Sciatic nerve (tissue), 2 donors: ENCODE measurements around the gene ARSD. TPM values are rescaled to one million over a fixed set of nuclear protein-coding genes. Genes with fewer than 3 reads are reported as not detected.
"Not testable (repeated sequence)": the region's sequence is repeated elsewhere in the genome, so short reads cannot be mapped to it uniquely, and the experiment has no call there.

ENCODE experiments used
- ATAC-seq: fragments of 200-7000 bp; cut with Tn5 transposase; one replicate; pipeline ENCODE4 v1.9.1; 2020; ENCODE audit warnings: mild to moderate bottlenecking, moderate library complexity
- DNase-seq: peaks from one replicate; pipeline ENCODE4 v3.0.0-alpha.2; 2020; ENCODE audit warnings: low spot score
- intact Hi-C: fragments of 100-400 bp; cut with DNase I; formaldehyde crosslinking; loops from one replicate; pipeline ENCODE4 v1.14.2; 2022
- total RNA-seq: library from RNA; stranded (reverse); fragmentation: NEBNext Ultra II Directional; extraction: Animal tissue kit (Norgen Biotek cat#: 25700); gene quantifications from one replicate; pipeline ENCODE4 v1.2.1, GENCODE V29; 2021
- donor health status: DM: no; HTN: no; CAD: no.
- donor health status: DM: no; HTN: no; CAD: no.

ARSD gene
- total RNA-seq, 1 donor from 2014 or later = 20.1 TPM

DNA sequence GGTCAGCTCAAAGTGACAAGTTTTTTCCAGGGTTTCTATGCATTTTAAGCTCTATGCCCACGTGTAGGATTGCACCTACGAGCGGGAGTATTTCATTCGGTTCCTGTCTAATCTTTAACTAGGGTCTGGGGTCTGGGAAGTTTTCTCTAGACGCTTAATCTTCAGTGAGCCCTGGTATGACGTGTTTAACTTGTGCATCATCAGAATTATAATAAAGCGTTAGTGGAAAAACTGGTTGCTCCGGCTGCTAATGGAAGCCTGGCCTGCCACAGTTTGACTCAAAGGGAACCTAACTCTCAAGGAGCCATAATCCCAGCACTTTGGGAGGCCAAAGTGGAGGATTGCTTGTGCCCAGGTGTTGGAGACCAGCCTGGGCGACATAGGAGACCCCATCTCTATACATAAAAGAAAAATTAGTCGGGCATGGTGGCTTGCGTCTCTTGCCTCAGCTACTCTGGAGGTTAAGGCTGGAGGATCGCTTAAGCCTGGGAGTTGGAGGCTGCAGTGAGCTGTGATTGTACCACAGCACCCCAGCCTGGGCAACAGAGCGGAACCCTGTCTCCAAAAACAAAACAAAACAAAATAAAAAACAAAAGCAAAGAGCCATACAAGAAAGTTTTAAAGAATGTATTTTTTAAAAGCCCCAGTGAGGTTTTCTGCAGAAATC lies 30.2 kb downstream of the ARSD start:
- intact Hi-C loops = no loop called here
- ATAC-seq = no peak
- no peak for DNase-seq

DNA sequence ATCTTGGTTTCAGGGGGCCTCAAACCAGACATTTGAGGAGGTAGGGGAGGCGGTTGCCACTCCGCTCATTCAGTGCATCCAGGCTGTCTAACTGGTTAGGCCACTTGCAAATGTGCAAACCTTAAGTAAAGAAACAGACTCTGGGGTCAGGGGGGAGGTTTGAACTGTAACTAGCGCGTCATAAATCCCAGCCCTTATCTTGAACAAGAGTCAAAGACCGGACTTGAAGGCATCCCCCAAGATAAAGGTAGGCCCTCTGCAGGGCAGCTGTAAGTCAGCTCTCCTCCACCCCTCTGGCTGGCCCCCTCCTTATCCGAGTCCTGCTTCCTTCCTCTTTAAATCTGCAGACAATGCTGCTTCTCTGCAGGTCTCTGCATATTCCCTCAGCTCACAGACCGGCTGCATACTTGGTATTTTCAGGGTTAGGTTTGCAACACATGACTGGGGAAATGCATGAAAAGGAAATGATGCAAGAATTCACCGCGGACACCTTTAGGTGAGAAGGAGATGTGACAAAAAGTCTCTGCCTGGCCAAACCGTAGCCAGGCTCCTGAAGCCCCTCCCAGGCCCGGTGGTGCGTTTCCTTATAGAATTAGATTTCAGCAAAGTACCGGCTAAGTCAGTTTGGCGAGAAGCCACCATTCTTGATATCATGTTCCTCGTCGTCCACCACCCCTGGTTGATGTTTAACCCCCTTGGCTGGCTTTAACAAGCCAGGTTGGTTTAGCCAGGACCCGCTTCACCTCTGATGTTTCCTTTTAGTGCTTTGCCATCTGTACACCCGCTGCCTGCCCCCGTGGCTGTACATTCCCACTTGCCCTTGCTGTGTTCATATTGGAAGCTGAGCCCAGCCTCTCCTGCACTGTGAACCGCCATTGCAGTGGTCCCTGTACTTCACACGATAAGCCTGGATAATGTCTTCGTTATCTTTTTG lies 31.2 kb downstream of the ARSD start:
- DNase-seq, intact Hi-C loops: not testable (repeated sequence)
- peak; percentile 60 for ATAC-seq

DNA sequence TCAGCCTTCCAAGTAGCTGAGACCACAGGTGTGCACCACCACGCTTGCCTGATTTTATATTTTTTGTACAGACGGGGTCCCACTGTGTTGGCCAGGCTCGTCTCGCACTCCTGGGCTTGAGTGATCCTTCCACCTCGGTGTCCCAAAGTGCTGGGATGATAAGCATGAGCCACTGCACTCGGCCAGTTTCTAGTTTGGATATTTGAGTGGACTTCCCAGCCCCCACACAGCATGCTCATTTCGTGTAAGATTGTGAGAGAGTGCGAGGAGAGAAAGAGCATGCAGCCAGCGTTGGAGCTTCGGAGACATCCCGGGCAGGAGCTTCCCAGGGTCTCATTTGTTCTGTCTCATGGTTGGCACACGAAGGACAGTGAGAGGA lies 31.8 kb downstream of the ARSD start:
- intact Hi-C loops = no loop called here
- ATAC-seq = no peak
- no peak for DNase-seq

DNA sequence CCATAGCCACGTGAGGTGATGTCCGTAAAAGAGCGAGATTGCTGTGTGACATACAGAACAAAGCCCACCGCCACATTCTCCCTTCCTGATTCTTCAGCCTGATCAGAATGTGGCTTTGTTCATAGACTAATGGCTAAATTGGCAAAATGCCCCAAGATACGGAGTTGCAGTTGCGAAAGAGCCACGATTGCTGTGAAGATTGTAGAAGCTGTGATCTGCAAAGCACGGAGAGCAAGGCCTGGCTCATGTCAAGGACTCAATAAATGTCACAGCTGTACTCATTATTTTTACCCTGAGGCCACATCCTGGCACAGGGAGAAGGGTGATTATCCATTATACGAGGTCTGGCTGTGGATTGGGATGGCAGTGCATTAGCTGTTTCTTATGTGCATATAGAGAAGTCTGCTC lies 34.2 kb downstream of the ARSD start:
- ATAC-seq (no peak), DNase-seq (no peak)
- intact Hi-C loops = no loop called here

DNA sequence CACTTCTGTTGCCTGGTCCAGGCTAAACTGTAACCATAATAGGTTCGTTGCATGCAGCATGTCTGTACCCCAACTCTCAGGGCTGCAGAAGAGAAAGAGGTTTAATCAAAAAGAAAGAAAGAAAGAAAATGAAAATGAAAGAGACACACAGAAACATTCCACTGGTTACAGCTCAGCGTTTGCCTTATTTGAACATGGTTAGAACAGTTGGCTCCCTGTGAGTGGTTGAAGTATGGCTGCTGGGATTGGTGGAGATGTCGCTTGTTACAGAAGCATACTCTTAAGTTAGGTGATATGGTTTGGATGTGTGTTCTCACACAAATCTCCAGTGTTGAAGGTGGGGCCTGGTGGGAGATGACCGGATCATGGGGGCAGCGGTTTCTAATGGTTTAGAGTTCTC lies 36.3 kb downstream of the ARSD start:
- ATAC-seq = no peak
- DNase-seq = no peak
- intact Hi-C loops = no loop called here

DNA sequence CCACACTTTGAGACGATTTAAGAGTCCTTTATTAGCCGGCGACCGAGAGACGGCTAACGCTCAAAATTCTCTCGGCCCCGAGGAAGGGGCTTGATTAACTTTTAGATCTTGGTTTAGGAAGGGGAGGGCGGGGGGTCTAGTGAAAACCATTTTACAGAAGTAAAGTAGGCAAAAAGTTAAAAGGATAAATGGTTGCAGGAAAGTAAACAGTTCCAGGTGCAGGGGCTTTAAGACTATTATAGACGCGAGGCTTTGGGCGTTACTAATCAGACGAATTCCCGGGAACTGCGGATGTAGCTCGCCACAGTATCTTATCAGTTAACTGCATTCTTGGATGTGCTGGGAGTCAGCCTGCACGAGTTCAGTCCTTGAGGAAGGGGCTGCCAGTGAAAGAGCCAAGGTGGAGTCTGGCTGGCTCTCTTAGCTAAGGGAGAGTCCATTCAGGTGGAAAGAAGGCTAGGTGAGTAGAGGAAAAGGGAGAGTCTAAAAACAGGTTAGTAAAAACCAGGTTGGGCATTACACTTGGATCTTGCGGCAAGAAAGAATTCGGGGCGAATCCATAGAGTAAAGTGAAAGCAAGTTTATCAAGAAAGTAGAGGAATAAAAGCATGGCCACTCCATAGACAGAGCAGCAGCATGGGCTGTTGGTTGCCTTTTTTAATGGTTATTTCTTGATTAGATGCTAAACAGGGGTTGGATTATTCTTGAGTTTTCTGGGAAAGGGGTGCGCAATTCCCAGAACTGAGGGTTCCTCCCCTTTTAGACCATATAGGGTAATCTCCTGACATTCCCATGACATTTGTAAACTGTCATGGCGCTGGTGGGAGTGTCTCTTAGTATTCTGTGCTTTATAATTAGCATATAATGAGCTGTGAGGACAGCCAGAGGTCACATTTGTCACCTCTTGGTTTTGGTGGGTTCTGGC lies 38.3 kb downstream of the ARSD start:
- ATAC-seq, intact Hi-C loops, DNase-seq: not testable (repeated sequence)

DNA sequence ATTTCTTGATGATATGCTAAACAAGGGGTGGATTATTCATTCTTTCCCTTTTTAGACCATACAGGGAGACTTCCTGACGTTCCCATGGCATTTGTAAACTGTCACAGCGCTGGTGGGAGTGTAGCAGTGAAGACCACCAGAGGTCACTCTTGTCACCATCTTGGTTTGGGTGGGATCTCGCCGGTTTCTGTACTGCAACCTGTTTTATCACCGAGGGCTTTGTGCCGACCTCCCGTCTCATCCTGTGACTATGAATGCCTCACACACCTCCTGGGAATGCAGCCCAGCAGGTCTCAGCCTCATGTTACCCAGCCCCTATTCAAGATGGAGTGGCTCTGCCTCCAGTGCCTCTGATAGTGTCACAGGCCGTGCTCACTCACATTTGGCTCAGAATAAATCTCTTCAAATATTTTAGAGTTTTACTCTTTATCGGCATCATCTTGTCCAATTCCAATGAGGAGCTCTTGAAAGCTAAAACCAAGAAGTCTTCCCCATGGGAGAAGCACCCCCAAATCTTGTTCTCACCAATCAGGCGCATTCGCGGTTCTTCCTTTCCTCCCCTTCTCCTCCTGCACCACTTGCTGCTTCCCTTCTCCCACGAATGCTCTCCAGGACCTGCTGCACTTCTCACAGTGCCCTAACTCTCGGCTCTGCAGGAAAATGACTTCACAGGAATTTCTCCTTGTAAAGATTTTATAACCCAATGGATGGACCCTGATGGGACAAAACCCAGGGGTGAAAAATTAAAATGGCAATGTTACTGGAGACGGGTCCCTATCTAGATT lies 39.2 kb downstream of the ARSD start:
- ATAC-seq = peak; percentile 57
- intact Hi-C loops, DNase-seq: not testable (repeated sequence)

DNA sequence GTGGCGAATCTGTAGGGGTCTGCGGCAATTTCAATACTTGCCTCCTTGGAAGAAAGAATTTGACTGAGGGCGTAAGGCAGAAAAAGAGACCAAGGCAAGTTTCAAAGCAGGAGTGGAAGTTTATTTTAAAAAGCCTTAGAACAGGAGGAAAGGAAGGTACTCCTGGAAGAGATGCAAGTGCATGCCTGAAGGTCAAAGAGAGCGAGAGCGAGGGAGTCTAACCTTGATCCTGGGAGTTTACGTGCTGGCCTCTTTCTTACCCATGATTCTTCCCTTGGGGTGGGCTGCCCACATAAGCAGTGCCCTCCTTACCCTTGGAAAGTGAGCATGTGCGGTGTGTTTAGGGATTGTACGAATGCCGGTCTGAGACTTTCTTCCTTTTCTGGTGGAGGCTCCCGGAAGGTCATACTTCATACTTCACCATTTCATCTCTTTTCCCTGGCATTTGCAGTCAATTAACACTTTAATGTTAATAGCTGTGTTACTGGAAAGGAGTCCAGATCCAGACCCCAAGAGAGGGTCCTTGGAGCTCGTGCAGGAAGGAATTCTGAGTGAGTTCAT lies 40.0 kb downstream of the ARSD start:
- intact Hi-C loops = no loop called here
- ATAC-seq (peak; percentile 38), DNase-seq (no peak)

DNA sequence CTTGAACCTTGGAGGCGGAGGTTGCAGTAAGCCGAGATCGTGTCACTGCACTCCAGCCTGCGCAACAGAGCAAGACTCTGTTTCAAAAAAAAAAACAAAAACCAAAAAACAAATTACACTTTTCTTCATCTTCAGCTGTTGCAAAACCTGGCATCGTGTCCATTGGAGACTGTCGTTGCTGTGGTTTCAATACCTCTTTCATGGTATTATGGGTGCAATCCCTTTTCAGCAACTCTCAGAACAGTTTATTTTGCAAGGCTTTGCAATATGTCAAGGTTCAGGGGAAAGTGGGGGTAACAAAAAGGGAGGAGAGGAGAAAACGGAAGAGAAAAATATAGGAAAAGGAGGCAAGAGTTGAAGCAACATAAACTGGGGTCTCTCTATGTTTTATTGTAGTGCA lies 40.8 kb downstream of the ARSD start:
- intact Hi-C loops = no loop called here
- ATAC-seq (no peak), DNase-seq (no peak)

DNA sequence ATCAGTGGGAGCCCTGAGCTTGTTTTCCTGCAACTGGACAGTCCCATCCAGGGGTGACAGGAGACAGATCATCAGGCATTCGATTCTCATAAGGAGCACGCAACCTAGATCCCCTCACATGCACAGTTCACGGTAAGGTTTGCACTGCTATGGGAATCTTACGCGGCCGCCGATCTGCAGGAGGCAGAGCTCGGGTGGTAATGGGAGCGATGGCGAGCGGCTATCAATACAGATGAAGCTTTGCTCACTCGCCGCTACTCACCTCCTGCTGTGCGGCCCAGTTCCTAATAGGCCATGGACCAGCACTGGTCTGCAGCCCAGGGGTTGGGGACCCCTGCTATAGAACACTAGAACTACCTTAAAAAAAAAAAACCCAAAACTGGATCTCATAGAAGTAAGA lies 45.4 kb downstream of the ARSD start:
- DNase-seq (no peak), ATAC-seq (no peak)
- intact Hi-C loops = no loop called here

DNA sequence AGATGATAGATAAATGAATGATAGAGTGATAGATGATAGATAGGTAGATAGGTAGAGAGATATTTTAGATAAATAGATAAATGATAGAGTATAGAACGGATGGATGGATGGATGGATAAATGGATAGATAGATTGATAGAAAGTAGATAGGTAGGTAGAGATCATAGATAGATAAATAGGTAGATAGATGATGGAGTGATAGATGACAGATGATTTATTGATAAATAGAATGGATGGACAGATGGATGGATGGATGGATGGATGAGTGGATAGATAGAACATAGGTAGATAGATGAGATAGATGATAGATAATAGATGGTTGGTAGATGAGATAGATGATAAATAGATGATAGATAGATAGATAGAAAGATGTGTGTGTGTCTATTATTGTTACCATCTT lies 49.5 kb downstream of the ARSD start:
- ATAC-seq (no peak), DNase-seq (no peak)
- intact Hi-C loops = no loop called here

DNA sequence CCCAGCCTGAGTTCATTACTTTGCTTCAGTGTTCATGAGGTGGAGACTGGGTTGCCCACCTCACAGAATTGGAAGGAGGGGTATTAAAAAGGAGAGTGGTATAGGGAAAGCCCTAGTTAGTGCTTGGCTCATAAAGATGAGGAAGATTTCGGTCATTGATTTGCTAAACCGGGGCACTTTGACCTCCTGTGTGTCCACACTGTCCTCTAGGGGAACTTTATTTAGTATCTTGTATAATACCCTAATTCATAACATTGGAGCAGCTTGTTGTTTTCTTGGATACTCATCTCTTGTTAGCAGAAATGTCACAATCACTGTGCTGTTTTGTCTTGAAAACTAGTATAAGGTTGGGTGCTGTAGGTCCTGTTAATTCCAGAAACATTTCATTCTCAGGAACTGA lies 50.6 kb downstream of the ARSD start:
- DNase-seq = no peak
- intact Hi-C loops = no loop called here
- ATAC-seq = peak; percentile 64

DNA sequence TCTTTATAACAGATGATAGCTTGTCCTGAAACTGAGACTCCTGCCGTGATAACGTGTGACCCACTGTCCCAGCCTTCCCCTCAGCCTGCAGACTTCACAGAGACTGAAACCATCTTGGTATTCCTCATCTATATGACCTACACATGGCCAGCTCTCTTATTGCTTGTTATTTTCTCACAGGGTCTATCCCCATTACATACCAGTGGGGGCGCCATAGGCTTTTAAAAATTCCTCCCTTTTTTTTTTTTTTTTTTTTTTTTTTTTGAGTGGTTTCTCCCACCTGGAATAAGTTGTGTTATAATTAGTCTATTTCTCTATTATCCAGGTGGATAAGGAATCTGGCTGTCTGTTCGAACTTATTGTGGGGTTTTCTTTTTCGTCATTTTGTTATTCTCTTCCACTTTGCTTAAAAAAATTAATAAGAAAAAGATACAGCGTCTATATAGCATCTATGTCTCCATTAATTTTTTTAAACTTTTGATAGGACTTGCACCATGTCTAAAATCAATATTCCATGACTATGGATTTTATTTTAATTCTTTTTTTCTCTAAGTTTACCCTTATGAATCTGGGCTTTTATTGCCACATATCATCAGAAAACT lies 53.2 kb downstream of the ARSD start:
- intact Hi-C loops = no loop called here
- ATAC-seq (no peak), DNase-seq (no peak)

DNA sequence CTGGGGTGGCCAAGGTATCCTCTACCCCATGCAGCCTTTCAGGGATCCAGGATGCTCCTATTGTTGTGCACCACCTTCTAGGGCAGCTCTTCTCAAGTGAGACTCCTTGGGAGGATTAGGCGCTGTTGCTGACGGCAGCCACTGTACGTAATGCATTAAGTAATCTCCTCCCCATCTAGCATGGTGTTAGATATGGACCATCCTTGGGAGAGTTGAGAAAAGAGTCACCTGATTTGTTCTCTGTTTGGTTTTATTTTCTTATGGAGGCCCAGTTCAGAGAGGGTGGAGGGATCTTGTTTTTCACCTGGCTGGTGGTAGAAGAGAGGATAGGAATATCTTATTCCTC lies 54.0 kb downstream of the ARSD start:
- ATAC-seq (no peak), DNase-seq (no peak)
- intact Hi-C loops = no loop called here

DNA sequence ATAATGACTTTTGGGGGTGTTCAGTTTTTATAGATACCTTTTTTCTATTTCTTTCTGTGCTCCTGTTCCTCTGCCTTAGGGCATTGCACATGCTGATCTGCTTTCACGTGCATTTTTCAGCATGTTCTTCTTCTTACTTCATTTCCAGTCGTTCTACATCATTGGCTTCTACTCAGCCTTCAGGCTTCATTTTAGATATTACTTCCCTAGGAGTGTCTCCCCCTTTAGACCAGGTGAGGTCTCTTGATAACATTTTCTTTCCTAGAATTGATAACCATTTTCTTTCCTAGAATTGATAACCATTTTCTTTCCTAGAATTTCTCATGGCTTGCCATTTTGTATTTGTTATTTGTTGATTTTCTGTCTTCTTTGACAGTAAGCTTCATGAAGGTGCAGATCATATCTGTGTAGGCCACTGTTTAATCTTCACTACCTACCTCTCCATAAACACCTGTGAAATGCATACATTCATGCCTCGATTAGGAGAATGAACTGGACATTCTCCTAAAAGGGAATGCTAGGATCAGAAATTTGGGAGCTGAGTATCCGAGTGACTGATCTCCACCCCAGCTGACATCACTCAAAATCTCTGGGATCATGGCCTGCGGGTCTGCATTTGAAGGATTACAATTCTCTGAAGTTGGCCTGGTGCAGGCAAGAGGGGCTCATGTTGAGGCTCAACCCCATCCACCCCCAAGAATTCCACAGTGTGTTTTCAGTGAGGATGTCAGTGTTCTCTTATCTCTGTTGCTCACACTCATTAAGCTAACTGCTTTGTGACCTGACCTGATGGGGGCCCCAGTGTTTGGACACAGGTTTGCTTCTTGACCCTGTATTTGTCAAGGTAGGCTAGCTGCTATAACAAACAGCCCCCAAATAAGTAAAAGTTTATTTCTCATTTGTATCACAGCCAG lies 54.7 kb downstream of the ARSD start:
- intact Hi-C loops = no loop called here
- DNase-seq (no peak), ATAC-seq (no peak)

DNA sequence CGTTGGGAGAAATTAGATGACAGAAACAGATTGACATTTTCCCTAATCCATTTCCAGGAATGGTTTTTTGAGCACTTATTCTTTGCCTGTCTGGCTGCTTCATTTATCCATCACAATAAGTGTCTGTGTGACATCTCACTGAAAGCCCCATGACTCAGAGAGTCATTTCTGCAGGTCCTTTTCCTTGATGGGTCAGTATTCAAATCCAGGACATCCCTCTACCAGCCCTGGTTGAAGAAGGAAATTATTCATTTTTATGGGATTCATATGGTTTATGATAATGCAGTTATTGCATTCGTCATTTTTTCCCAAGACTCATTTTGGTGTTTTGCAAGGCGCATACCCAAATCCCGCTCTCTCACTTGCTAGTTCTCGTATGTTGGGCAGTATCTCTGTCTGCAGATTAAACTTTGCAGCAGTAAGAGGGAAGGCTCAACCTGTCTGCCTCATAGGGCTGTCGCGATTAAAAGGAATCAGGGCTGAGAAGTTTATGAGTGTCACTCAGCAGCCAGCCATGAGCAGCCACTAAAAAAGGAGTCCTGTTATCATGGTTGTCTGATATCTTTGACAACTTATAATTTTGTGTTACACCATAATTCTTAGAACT lies 56.4 kb downstream of the ARSD start:
- ATAC-seq (no peak), DNase-seq (no peak)
- intact Hi-C loops = no loop called here

DNA sequence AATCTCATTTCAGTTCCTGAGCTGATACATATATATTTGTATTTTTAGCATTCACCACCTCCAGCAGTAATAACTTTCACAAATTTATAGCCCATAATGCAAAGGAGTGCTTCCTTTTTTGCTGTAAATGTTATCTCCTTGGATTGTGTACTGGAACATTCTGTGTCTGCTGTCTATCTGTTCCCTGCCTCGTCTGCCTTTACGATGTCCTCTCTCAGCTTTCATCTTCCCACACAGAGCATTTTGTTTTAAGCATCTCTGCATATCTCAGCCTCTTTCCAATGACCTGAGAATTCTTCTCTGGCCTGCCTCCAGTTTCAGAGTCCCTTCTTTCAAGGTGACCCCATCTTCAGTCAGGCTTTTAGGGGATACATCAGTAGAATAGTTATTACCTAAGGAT lies 57.3 kb downstream of the ARSD start:
- intact Hi-C loops = no loop called here
- no peak for DNase-seq
- no peak for ATAC-seq
